Fibroblast of mammary gland (primary cell): ENCODE measurements around the gene LRRC8E.

Experiments
- DNase-seq: peaks from one replicate; pipeline ENCODE4 v3.0.0-alpha.2; 2010; ENCODE audit warnings: low read depth
- H3K4me3 ChIP-seq: 2 replicates; pipeline ENCODE4 v1.5.1; 2011; ENCODE audit warnings: low read depth, mild to moderate bottlenecking, low read length, moderate library complexity; ENCODE audit not compliant: control insufficient read depth
- CTCF ChIP-seq: conservative IDR thresholded peaks from 2 replicates; pipeline ENCODE4 v1.5.1; 2011; ENCODE audit warnings: low read depth, low read length, inconsistent platforms; ENCODE audit not compliant: control insufficient read depth, insufficient read depth

The LRRC8E gene

GRCh38 chr19:7921967-7922835 is 33.9 kb downstream of the LRRC8E start:
- H3K4me3 ChIP-seq: peak overlapping the region; percentile 64
- TF ChIP-seq CTCF: no peak
- DNase-seq: no peak

DNA sequence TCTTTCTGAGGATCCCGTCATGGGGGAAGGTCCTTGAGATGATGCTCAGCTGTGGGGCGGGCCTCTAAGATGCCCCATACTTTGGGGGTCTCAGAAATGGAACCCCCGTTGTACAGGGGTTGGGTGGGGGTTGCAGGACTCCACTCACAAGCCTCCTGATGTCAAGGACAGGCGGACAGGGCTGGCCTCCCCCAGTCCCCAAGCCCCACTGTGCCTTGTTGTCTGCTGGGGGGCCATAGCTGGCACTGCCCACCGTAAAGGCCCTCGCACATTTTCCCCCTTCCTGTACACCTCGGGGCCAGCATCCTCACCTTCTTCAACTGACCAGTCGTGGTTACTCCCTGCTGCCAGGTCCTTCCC is 34.5 kb downstream of the LRRC8E start:
- no peak for TF ChIP-seq CTCF
- DNase-seq: no peak
- no peak overlapping the region for H3K4me3 ChIP-seq

- no peak for DNase-seq
- no peak overlapping the region for H3K4me3 ChIP-seq
- no peak for TF ChIP-seq CTCF
These were observed 35.2 kb downstream of the LRRC8E start for GRCh38 chr19:7923295-7924191.

DNA sequence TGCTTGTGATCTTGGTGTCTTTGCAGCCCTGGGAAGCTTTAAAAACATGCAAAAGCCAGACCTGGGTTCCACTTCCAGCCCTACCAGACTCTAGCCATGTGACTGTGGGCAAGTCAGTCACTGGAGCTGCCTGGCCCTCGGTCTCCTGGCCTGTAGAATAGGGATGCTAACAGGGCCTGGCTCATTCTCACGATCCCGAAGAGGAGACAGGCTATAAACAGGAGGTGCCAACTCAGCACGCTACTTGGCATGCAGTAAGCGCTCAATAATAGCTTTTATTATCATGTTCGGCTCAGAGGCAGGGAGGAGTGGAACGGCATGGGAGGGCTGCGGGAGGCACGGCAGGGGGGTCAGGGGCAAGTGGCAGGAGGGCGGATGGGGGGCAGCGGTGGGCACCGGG is 35.9 kb downstream of the LRRC8E start:
- H3K4me3 ChIP-seq: no peak overlapping the region
- DNase-seq: no peak
- no peak for TF ChIP-seq CTCF

DNA sequence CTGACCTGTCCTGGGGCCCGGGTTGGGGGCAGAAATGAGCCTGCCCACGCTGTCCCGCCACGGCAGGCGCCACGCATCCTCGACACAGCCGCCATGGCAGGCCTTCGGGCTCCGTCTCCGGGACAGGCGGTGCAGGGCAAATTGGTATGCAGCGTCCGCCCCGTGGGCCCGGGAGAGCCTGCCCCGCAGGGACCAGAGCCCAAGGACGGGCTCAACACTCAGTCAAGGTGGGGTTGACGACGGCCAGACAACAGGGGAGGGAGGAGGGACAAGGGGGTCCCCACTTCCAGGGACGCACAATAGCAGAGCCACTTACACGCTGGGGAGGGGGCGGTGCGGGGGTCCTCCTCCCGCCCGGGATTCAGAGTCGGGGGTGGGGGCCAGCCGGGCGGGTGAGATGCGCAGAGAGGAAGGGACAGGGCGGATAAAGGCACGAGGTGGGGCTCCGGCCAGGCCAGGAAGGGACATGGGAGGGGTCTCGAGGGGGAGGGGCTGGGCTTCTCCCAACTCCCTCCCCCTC is 36.4 kb downstream of the LRRC8E start:
- no peak for TF ChIP-seq CTCF
- H3K4me3 ChIP-seq: no peak overlapping the region
- DNase-seq: no peak

GRCh38 chr19:7925171-7925851 is 37.0 kb downstream of the LRRC8E start:
- DNase-seq: peak; percentile 67
- TF ChIP-seq CTCF: peak; percentile 56
- H3K4me3 ChIP-seq: no peak overlapping the region
